GM19463 (cell line): Measurements from ENCODE around the gene AVPR2.

ENCODE experiments used
- ATAC-seq: cut with Tn5 transposase; IDR thresholded peaks from one replicate; pipeline ENCODE4 v1.9.1; 2021; ENCODE audit warnings: mild to moderate bottlenecking, moderate library complexity; ENCODE audit not compliant: unreplicated experiment

The AVPR2 gene

GRCh38 chrX:153870791-153871360 lies 33.6 kb upstream of the AVPR2 start:
- ATAC-seq, result no peak

GRCh38 chrX:153871451-153871850 lies 33.0 kb upstream of the AVPR2 start:
- ATAC-seq, result no peak

- no peak for ATAC-seq
Observed at GRCh38 chrX:153871946-153872878, 32.3 kb upstream of the AVPR2 start.

- no peak for ATAC-seq
Observed at GRCh38 chrX:153873282-153874084, 31.0 kb upstream of the AVPR2 start.

- no peak for ATAC-seq
Observed at GRCh38 chrX:153874085-153874365, 30.4 kb upstream of the AVPR2 start.

GRCh38 chrX:153874366-153875125 lies 29.9 kb upstream of the AVPR2 start:
- no peak for ATAC-seq

- no peak for ATAC-seq
Observed at GRCh38 chrX:153875391-153876111, 28.9 kb upstream of the AVPR2 start.

- no peak for ATAC-seq
Observed at GRCh38 chrX:153876112-153876491, 28.4 kb upstream of the AVPR2 start.

- no peak for ATAC-seq
Observed at GRCh38 chrX:153877571-153878261, 26.8 kb upstream of the AVPR2 start.

- no peak for ATAC-seq
Observed at GRCh38 chrX:153878345-153878744, 26.1 kb upstream of the AVPR2 start.

GRCh38 chrX:153878969-153879653 lies 25.4 kb upstream of the AVPR2 start:
- peak; percentile 45 for ATAC-seq

GRCh38 chrX:153879741-153880439 lies 24.6 kb upstream of the AVPR2 start:
- ATAC-seq, result no peak

- no peak for ATAC-seq
Observed at GRCh38 chrX:153880440-153880815, 24.0 kb upstream of the AVPR2 start.

GRCh38 chrX:153881281-153881680 lies 23.2 kb upstream of the AVPR2 start:
- no peak for ATAC-seq

GRCh38 chrX:153882086-153882498 lies 22.4 kb upstream of the AVPR2 start:
- ATAC-seq, result no peak

- ATAC-seq, result no peak
Observed at GRCh38 chrX:153882557-153882956, 21.9 kb upstream of the AVPR2 start.

GRCh38 chrX:153883163-153883843 lies 21.2 kb upstream of the AVPR2 start:
- ATAC-seq, result no peak

- no peak for ATAC-seq
Observed at GRCh38 chrX:153884136-153884535, 20.3 kb upstream of the AVPR2 start.
